DOHH2 (cell line): ENCODE data around the gene BMX.

Experiments
- CTCF ChIP-seq: fragments of 200-600 bp; sonication (generic); IDR thresholded peaks from one replicate; pipeline ENCODE4 v1.5.1; 2014; ENCODE audit warnings: antibody characterized with exemption, mild to moderate bottlenecking, low read depth, low read length; ENCODE audit not compliant: poor library complexity, severe bottlenecking
- EZH2phosphoT487 ChIP-seq: fragments of 200-600 bp; sonication (generic); IDR thresholded peaks from 2 replicates; pipeline ENCODE4 v1.6.1; 2017; ENCODE audit warnings: borderline replicate concordance, mild to moderate bottlenecking, antibody characterized with exemption, low read length, moderate library complexity, mixed read lengths

DNA sequence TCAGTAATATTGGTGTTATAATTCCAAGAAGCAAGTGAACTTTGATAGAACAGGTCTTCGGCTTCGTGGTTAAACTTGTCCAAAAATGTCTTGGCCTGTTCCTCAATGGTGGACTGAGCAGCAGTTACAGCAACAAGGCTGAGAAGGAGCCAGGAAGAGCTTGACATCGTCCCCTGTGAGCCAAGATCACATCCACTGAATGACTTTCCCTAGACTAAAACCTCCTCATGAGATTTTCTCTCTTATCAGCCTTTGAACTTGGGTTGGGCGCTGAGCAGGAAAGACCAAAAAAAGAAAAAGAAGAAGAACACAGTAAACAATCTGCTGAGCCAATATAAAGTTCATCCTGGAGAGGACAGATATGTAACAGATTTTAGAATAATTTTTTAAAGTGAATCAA is 100.1 kb downstream of the BMX start, which contains the start of gene ACE2:
- no peak for TF ChIP-seq CTCF
- TF ChIP-seq EZH2phosphoT487 = no peak
